ENCODE measurements around the gene PLPP7.
A peak's percentile ranks its signal among the peaks of the same experiment; 100 is the strongest.

The PLPP7 gene

GRCh38 chr9:131275332-131276093 lies 14.0 kb upstream of the PLPP7 start:
- peak overlapping the region; percentile 1 to 88 (median 53) for H3K9ac ChIP-seq (ENCODE audit: low read length in 5 of 5)
- peak overlapping the region; percentile 62 to 72 (median 64) for H3K4me3 ChIP-seq (ENCODE audit: low read depth in 1 of 5, low read length in 5 of 5)
- H3K4me1 ChIP-seq (ENCODE audit: control insufficient read depth in 5 of 5, insufficient read depth in 5 of 5, low read length in 5 of 5), result peaks cover 6 to 70% (median 55%) of the 10 kb centered on the region in 5 donors

DNA sequence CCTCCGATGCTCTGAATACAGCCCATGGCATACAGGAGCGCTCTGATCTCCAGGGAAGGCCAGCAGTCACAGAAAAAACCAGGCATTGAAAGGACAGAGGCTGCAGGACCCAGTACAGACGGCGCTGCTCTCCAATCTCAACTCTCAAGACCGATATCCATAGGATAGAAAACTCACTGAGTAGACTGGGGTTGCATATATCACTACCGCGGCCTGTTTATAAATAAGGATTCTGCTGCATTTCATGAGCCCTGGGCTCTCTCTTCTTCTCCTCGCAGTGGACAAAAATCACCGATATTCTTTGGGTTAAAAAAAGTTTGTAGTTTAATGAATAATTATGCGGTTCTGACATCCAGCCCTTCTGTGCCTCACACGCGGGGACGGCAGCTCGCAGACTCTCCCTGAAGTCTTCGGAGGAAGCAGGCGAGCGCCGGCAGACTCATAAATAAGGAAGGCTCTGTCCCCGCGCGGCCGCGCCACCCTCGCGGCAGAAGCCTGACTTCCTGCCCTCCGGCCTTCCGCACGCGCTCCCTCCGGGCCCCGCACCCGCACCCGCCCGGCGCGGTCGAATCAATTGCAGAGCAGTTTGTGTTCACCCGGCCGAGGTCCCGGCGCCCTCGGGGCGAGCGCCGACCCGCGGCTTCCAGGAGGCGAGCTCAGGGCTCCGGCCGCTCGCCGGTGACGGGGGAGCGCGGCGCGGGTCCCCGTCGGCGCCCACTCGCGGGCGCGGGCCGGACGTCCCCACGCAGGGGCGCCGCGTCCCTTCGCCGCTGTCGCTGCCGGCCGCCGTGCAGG lies 13.2 kb upstream of the PLPP7 start, which contains the start of gene FAM78A:
FAM78A (minus strand) TSS at position 417 of the 795 bp plus-strand sequence; CDS start at position 86, 331 bp downstream.
- Histone ChIP-seq H3K9ac (ENCODE audit: low read length in 5 of 5) (peak within 1 kb of the TSS; percentile 1 to 88 (median 53)), H3K27me3 (ENCODE audit: control insufficient read depth in 5 of 5, insufficient read depth in 4 of 5, low read length in 5 of 5) (peaks cover 4 to 12% (median 6%) of the 10 kb centered on the region in 5 donors)

More at GRCh38 chr9:131275332-131276093, 14.0 kb upstream of the PLPP7 start:
- no peaks in the 10 kb centered on the region for H3K36me3 ChIP-seq (ENCODE audit: control insufficient read depth in 5 of 5, insufficient read depth in 5 of 5, low read length in 5 of 5)
- H3K9me3 ChIP-seq (ENCODE audit: control insufficient read depth in 5 of 5, low read length in 5 of 5), result no peaks in the 10 kb centered on the region
- peaks cover 0 to 5% (median 4%) of the 10 kb centered on the region in 5 donors for H3K27me3 ChIP-seq (ENCODE audit: control insufficient read depth in 5 of 5, insufficient read depth in 4 of 5, low read length in 5 of 5)
- H3K27ac ChIP-seq (ENCODE audit: low read depth, low read length), result peak overlapping the region; percentile 65

GRCh38 chr9:131276891-131277286 lies 12.6 kb upstream of the PLPP7 start:
- H3K4me1 ChIP-seq (ENCODE audit: control insufficient read depth in 5 of 5, insufficient read depth in 5 of 5, low read length in 5 of 5), result peaks cover 2 to 57% (median 41%) of the 10 kb centered on the region in 5 donors
- H3K27ac ChIP-seq (ENCODE audit: low read depth, low read length), result no peak overlapping the region
- H3K9ac ChIP-seq (ENCODE audit: low read length in 5 of 5), result peak overlapping the region in 1 of 5 donors; percentile 88
- peak overlapping the region in 4 of 5 donors; percentile 62 to 66 (median 64) for H3K4me3 ChIP-seq (ENCODE audit: low read depth in 1 of 5, low read length in 5 of 5)
- H3K27me3 ChIP-seq (ENCODE audit: control insufficient read depth in 5 of 5, insufficient read depth in 4 of 5, low read length in 5 of 5), result peaks cover 10 to 18% (median 11%) of the 10 kb centered on the region in 5 donors
- H3K9me3 ChIP-seq (ENCODE audit: control insufficient read depth in 5 of 5, low read length in 5 of 5), result no peaks in the 10 kb centered on the region
- H3K36me3 ChIP-seq (ENCODE audit: control insufficient read depth in 5 of 5, insufficient read depth in 5 of 5, low read length in 5 of 5), result no peaks in the 10 kb centered on the region

More for the DNA sequence above, 13.2 kb upstream of the PLPP7 start, which contains the start of gene FAM78A:
- Histone ChIP-seq H3K4me1 (ENCODE audit: control insufficient read depth in 5 of 5, insufficient read depth in 5 of 5, low read length in 5 of 5) (peaks cover 3 to 62% (median 47%) of the 10 kb centered on the region in 5 donors), H3K4me3 (ENCODE audit: low read depth in 1 of 5, low read length in 5 of 5) (peak within 1 kb of the TSS; percentile 62 to 72 (median 64)), H3K36me3 (ENCODE audit: control insufficient read depth in 5 of 5, insufficient read depth in 5 of 5, low read length in 5 of 5) (no peaks in the 10 kb centered on the region), H3K9me3 (ENCODE audit: control insufficient read depth in 5 of 5, low read length in 5 of 5) (no peaks in the 10 kb centered on the region), H3K27ac (ENCODE audit: low read depth, low read length) (peak within 1 kb of the TSS; percentile 65)

DNA sequence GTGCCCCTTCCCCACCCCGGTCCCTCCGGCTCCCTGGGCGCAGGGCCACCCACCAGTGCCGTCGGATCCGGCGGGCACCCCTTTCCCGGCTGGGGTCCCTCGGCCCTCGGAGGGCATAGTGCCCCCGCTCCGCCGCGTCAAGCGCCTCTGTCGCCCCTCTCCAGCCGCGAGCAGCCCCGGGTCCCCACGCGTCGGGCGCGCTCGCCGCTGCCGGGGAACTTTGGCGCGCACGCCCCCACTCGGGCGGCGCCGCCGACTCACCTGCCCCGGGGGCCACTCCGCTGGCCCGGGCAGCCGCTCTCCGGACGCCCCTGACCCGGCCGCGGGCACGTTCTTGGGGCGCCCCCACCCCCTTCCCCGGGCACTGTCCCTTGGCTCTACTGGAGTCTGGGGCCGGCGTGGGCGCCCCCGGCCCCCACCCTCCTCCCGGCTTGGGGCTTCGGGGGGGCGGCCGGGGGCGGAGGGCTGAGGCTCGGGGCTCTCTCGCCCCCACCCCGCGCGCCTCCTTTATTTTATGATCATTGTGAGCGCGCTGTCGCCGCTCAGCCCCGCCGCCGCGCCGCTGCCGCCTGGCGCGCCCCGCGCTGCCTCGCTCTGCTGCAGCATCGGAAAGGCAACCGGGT lies 12.1 kb upstream of the PLPP7 start:
- no peaks in the 10 kb centered on the region for H3K9me3 ChIP-seq (ENCODE audit: control insufficient read depth in 5 of 5, low read length in 5 of 5)
- H3K4me3 ChIP-seq (ENCODE audit: low read depth in 1 of 5, low read length in 5 of 5), result peak overlapping the region in 4 of 5 donors; percentile 61 to 64 (median 62)
- H3K9ac ChIP-seq (ENCODE audit: low read length in 5 of 5), result peak overlapping the region in 1 of 5 donors; percentile 56
- peaks cover 2 to 54% (median 38%) of the 10 kb centered on the region in 5 donors for H3K4me1 ChIP-seq (ENCODE audit: control insufficient read depth in 5 of 5, insufficient read depth in 5 of 5, low read length in 5 of 5)
- no peak overlapping the region for H3K27ac ChIP-seq (ENCODE audit: low read depth, low read length)
- no peaks in the 10 kb centered on the region for H3K36me3 ChIP-seq (ENCODE audit: control insufficient read depth in 5 of 5, insufficient read depth in 5 of 5, low read length in 5 of 5)
- H3K27me3 ChIP-seq (ENCODE audit: control insufficient read depth in 5 of 5, insufficient read depth in 4 of 5, low read length in 5 of 5), result peaks cover 14 to 23% (median 16%) of the 10 kb centered on the region in 5 donors

GRCh38 chr9:131277910-131278701 lies 11.4 kb upstream of the PLPP7 start:
- peaks cover 2 to 50% (median 34%) of the 10 kb centered on the region in 5 donors for H3K4me1 ChIP-seq (ENCODE audit: control insufficient read depth in 5 of 5, insufficient read depth in 5 of 5, low read length in 5 of 5)
- no peak overlapping the region for H3K9ac ChIP-seq (ENCODE audit: low read length in 5 of 5)
- peaks cover 15 to 25% (median 18%) of the 10 kb centered on the region in 5 donors for H3K27me3 ChIP-seq (ENCODE audit: control insufficient read depth in 5 of 5, insufficient read depth in 4 of 5, low read length in 5 of 5)
- no peaks in the 10 kb centered on the region for H3K36me3 ChIP-seq (ENCODE audit: control insufficient read depth in 5 of 5, insufficient read depth in 5 of 5, low read length in 5 of 5)
- H3K27ac ChIP-seq (ENCODE audit: low read depth, low read length), result no peak overlapping the region
- H3K9me3 ChIP-seq (ENCODE audit: control insufficient read depth in 5 of 5, low read length in 5 of 5), result no peaks in the 10 kb centered on the region
- H3K4me3 ChIP-seq (ENCODE audit: low read depth in 1 of 5, low read length in 5 of 5), result peak overlapping the region; percentile 51 to 64 (median 62)

DNA sequence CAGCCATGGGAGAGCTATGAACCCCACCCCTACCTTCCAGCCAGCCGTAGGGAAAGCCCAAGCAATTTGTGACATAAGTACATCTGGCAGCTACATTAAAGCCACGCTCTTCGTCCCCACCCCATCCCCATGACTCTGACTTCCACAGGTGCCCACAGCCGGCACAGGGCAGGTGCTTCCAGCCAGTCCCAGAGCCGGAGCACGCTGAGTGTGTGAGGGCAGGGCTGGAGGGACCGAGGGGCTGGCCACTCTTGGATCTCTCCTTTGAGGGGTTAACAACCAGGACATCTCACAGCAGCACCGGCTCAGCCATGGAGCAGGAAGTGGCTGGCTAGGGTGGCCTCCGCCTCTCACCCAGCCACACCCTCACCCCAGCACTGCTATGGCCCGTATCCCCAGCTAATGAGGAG lies 10.8 kb upstream of the PLPP7 start:
- peaks cover 0 to 44% (median 29%) of the 10 kb centered on the region in 5 donors for H3K4me1 ChIP-seq (ENCODE audit: control insufficient read depth in 5 of 5, insufficient read depth in 5 of 5, low read length in 5 of 5)
- peak overlapping the region in 1 of 5 donors; percentile 36 for H3K4me3 ChIP-seq (ENCODE audit: low read depth in 1 of 5, low read length in 5 of 5)
- peaks cover 15 to 26% (median 20%) of the 10 kb centered on the region in 5 donors for H3K27me3 ChIP-seq (ENCODE audit: control insufficient read depth in 5 of 5, insufficient read depth in 4 of 5, low read length in 5 of 5)
- H3K9ac ChIP-seq (ENCODE audit: low read length in 5 of 5), result no peak overlapping the region
- H3K27ac ChIP-seq (ENCODE audit: low read depth, low read length), result no peak overlapping the region
- no peaks in the 10 kb centered on the region for H3K9me3 ChIP-seq (ENCODE audit: control insufficient read depth in 5 of 5, low read length in 5 of 5)
- no peaks in the 10 kb centered on the region for H3K36me3 ChIP-seq (ENCODE audit: control insufficient read depth in 5 of 5, insufficient read depth in 5 of 5, low read length in 5 of 5)

DNA sequence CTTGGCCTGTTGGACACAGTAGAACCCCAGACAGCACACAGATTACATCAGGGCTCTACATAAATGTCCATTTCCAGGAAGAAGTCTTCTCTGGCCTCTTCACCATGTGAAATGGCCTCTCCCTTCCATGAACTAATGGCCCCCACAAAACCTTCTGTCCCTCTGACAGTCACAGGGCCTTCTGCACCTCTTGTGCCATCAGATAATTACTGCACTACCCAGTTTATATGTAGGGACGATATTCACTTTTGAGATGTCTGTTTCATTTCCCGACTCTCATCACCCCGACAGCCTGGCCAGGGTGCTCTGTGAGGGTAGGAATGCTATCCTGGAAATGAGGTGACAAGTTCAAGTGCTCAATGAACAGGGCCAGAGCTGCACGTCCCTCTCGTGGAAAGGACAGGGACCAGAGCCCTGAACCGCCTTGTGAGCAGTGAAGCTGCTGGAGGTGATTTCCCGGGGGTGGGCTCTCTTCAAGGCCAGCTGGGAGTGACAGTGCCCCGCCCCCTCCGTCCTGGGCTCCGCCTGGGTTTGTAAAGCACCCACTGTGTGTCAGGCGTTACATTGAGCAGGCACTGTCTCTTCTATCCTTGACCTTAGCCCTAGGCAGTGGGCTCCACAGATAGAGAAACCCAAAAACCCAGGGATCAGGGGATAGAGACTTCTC lies 10.2 kb upstream of the PLPP7 start:
- Histone ChIP-seq H3K9ac (ENCODE audit: low read length in 5 of 5) (peak overlapping the region in 1 of 5 donors; percentile 7), H3K4me3 (ENCODE audit: low read depth in 1 of 5, low read length in 5 of 5) (no peak overlapping the region), H3K9me3 (ENCODE audit: control insufficient read depth in 5 of 5, low read length in 5 of 5) (no peaks in the 10 kb centered on the region), H3K27ac (ENCODE audit: low read depth, low read length) (no peak overlapping the region), H3K36me3 (ENCODE audit: control insufficient read depth in 5 of 5, insufficient read depth in 5 of 5, low read length in 5 of 5) (no peaks in the 10 kb centered on the region), H3K27me3 (ENCODE audit: control insufficient read depth in 5 of 5, insufficient read depth in 4 of 5, low read length in 5 of 5) (peaks cover 15 to 26% (median 20%) of the 10 kb centered on the region in 5 donors), H3K4me1 (ENCODE audit: control insufficient read depth in 5 of 5, insufficient read depth in 5 of 5, low read length in 5 of 5) (peaks cover 0 to 38% (median 23%) of the 10 kb centered on the region in 5 donors)

GRCh38 chr9:131279863-131280570 lies 9.5 kb upstream of the PLPP7 start:
- no peaks in the 10 kb centered on the region for H3K9me3 ChIP-seq (ENCODE audit: control insufficient read depth in 5 of 5, low read length in 5 of 5)
- no peak overlapping the region for H3K27ac ChIP-seq (ENCODE audit: low read depth, low read length)
- H3K27me3 ChIP-seq (ENCODE audit: control insufficient read depth in 5 of 5, insufficient read depth in 4 of 5, low read length in 5 of 5), result peaks cover 15 to 26% (median 20%) of the 10 kb centered on the region in 5 donors
- no peaks in the 10 kb centered on the region for H3K36me3 ChIP-seq (ENCODE audit: control insufficient read depth in 5 of 5, insufficient read depth in 5 of 5, low read length in 5 of 5)
- H3K4me1 ChIP-seq (ENCODE audit: control insufficient read depth in 5 of 5, insufficient read depth in 5 of 5, low read length in 5 of 5), result peaks cover 0 to 31% (median 16%) of the 10 kb centered on the region in 5 donors
- H3K4me3 ChIP-seq (ENCODE audit: low read depth in 1 of 5, low read length in 5 of 5), result no peak overlapping the region
- H3K9ac ChIP-seq (ENCODE audit: low read length in 5 of 5), result no peak overlapping the region
